GM18519 (cell line): ENCODE data around the gene CREM.

ENCODE experiments used
- ATAC-seq: cut with Tn5 transposase; IDR thresholded peaks from one replicate; pipeline ENCODE4 v1.9.1; 2021; ENCODE audit warnings: mild to moderate bottlenecking, moderate library complexity; ENCODE audit not compliant: unreplicated experiment, low FRiP score

CREM gene

GRCh38 chr10:35259769-35260397, 133.2 kb downstream of the CREM start:
- no peak for ATAC-seq

GRCh38 chr10:35262436-35262835, 135.8 kb downstream of the CREM start:
- no peak for ATAC-seq
